A172 (cell line): ENCODE results near the gene LDLRAD1. TPM values are rescaled to one million over a fixed set of nuclear protein-coding genes. Genes with fewer than 3 reads are reported as not detected.
"Not testable (repeated sequence)": the region's sequence is repeated elsewhere in the genome, so short reads cannot be mapped to it uniquely, and the experiment has no call there.

Source experiments
- DNase-seq: peaks from one replicate; pipeline ENCODE4 v3.0.0-alpha.2; 2015; ENCODE audit warnings: low spot score
- total RNA-seq: library from RNA; depleted of rRNA; stranded (reverse); fragments of >200 nt; shearing (Covaris generic); gene quantifications from 2 replicates; pipeline ENCODE4 v1.2.3, GENCODE V29; 2014; rRNA removed

Gene LDLRAD1, protein sequence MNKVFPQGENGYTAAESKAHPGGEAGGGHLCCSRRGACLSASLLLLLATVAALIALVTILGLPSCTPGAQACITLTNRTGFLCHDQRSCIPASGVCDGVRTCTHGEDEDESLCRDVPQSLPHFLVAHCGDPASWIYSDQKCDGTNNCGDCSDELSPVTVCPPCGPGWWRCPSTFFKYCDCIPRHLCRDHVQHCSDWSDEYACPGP
- total RNA-seq: not detected in 2 replicates

DNA sequence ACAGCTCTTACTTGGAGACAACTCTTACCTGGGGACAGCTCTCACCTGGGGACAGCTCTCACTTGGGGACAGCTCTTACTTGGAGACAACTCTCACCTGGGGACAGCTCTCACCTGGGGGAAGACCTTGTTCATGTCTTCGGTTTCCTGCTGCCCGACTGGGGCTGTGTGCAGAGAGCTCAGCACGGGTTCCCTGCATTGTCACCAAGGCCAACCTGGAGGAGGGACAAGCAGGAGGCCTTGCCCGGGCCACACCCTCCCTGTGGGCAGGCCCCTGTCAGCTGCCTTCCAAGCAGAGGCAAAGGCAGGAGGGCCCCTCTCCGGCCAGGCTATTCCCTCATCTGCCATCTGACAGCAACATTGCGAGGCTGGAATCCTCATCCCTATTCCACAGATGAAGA lies at the start of gene LDLRAD1:
TSS of gene LDLRAD1 (minus strand) at position 208 of the 400 bp plus-strand sequence. CDS start at position 134, 74 bp downstream.
- DNase-seq: no peak

DNA sequence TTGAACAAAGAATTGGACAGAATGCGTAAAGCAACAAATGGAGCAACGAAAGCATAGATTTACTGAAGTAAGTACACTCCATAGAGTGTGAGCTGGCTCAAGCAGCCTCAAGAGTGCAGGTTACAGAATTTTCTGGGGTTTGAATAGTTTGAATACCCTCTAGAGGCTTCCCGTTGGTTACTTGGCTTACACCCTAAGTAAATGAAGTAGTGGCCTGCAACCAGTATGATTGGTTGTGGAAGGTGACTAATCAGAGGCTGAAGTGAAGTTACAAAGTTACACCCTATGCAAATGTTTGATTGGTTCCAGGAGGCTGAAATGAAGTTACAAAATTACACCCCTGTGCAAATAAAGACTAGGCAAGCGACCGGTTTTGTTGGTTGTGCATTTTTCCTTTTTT lies 46.3 kb upstream of the LDLRAD1 start:
- DNase-seq: no peak

DNA sequence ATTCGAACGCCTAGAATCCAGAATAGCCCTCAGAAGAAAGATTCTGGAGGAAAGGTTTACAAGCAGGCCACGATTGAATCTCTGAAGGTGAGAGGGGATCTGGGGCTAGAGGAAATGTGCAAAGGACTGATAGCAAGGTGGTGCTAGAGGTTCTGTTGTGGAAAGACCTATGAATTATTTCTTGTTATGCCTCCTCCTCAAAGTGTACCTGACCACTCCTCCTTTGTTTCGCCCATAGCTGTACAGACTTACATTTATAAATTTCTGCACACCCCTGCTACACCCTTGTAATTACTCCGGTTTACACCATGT lies 36.4 kb upstream of the LDLRAD1 start:
- DNase-seq: no peak

DNA sequence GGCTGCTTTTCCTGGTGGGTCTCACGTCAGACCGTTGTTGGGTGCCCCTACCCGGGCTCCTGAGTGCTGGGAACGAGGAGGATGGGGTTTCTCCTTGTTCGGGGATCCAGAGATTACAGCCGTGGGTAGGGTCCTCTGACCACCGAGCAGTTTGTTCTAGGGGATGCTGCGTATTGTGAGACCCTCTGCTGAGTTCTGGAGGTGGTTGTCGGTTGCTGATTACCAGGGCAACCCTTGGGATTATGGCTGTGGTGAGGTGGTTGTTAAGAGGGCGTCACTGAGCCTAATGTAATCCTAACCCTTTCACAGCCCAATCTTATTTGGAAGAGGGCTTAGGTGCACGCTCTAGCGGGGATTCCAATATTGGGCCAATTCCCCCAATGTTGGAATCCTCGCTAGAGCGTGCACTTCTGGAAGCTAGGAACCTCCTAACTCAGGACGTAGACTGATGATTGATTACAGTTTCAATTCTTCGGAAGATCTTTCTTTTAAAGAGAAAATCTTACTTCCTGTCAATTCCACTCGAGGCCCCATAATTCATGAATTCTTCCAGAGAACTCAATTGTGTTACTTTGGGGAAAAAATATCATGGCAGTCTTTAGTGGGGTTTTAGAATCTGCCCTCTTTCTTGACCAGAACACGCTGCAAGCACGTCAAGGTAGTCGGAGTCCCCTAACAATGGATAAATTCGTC lies 35.9 kb upstream of the LDLRAD1 start:
- peak; percentile 12 for DNase-seq

DNA sequence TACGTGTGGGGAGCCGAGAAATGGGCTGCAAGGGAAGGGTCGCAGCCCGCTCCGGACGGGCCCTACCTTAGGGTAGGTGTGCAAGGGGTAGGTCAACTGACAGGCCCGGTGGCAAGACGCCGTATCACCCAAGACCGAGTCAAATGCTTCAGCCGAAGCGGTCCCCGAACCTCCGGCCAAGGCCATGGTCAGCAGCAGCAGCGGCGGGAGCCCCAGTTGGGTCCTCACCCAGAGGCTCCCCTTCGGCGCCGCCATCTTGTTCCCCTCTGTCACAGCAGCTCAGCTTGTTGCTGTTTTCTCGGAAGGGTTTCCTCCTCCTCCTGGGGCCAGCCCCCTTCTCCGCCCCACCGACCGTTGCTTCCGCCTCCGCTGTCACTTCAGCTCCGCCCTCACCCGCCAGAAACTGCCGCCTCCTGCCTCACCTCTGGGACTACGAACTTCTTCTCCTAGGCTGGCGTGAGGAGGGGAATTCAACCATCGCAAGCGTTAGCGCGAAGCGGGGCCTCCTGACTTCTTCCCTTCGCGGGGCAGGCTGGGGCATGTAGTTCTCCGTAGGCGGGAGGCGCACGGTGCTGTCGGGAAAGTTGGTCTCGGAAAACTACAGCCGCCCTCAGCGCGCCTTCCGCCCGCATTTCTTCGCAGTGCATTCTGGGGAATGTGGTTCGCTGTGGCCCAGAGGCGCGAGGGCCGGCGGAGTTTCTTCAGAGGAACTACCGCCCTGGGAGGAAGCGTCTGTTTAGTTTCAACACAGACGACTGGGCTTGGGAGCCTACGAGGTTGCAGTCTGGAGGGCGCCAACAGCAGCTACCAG lies 35.2 kb upstream of the LDLRAD1 start, which contains the start of the genes TCEANC2 and TMEM59:
TSS of gene TCEANC2 (plus strand) at position 675 of the 811 bp plus-strand sequence. CDS start 815 bp downstream, outside the sequence.
TSS of gene TMEM59 (minus strand) at position 271 of the 811 bp plus-strand sequence. CDS start at position 255, 16 bp downstream.
- DNase-seq: peak; percentile 97

DNA sequence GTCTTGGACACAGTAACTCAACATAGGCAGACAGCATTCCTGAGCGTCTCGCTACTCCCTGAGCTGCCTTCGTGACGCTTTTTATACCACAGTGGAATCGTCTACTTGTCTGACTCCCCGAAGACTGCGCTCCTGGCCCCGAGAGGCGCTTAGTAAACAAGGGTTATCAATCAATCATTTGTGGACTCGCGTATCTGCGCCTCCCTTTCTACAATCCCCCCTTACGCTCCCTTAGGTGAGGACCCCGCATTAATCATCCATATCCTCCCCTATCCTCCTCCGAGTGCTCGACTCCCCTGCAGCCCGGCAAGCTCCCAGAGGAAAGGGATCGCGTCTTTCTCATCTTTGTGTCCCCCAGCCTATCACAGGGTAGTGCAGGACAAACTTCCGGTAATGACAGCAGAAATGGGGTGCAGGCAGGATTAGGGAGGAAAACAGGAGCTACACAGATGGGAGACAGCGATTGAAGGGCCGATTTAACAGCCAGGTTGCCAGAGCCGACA lies 34.5 kb upstream of the LDLRAD1 start:
- DNase-seq: peak; percentile 41

DNA sequence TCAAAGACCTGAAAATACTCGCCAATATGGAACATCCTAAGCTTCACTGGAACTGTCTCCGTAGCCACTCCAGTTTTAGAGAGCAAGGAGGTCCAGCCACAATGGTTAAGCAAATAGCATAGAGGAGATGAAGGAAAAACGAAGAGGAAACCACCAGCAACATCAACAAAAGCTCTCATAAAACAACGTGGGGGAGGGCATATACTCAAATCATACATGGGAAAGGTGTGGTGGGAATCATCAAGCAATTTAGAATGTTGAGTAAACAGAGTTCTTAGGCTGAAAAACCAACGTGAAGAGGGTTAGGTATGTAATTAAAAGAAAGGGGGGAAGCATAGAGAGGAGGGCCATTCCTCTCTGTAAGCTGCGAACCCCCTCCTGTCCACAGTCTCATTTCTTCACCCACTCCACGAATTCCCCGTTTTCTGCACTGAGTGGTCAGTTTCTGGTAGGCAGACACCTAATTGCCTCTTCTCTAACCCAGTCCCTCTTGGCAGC lies 34.0 kb upstream of the LDLRAD1 start:
- no peak for DNase-seq

DNA sequence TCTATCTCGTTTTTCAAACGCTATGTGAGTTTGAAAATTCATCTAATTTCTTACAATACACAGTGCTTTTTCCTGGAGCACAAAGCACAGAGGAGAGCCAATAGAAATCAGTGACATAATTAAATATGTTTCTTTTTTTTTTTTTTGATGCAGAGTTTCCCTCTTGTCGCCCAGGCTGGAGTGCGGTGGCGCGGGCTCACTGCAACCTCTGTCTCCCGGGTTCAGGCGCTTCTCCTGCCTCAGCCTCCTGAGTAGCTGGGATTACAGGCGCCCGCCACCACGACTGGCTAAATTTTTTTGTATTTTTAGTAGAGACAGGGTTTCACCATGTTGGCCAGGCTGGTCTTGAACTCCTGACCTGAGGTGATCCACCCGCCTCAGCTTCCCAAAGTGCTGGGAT lies 32.4 kb upstream of the LDLRAD1 start:
- not testable (repeated sequence) for DNase-seq

DNA sequence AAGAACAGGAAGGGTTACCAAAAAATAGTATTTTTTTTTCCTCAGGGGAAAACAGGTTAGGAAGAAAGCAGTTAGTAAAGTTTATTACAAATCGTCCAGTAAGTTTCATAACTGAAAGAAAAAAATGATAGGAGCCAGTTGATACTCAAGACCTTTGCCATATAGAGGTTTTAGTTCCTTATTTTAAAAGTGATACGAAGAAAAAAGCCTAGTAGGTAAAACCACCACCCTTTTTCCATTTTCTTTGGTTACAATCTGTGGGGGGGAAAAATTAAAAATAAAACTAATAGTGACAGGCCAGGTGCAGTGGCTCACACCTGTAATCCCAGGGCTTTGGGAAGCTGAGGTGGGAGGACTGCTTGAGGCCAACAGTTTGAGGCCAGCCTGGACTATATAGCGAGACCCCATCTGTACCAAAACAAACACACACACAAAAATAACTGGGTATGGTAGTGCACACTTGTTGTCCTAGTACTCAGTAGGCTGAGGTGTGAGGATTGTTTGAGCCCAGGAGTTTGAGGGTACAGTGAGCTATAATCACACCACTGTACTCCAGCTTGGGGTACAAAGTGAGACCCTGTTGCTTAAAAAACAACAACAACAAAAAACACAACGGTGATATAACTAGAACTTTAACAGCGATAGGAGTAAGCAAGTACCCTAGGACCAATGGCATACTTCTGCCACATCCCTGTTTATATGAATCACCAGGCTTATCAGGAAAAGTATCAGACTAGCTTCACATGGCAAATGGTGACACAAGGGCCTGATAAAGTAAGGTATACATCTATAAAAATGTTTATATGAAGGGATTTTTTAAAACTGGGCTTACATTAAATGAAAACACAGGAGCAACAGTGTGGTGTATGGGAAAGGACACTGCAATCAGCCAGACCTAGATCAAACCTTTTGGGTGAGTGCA lies 29.7 kb upstream of the LDLRAD1 start:
- DNase-seq: peak; percentile 10

DNA sequence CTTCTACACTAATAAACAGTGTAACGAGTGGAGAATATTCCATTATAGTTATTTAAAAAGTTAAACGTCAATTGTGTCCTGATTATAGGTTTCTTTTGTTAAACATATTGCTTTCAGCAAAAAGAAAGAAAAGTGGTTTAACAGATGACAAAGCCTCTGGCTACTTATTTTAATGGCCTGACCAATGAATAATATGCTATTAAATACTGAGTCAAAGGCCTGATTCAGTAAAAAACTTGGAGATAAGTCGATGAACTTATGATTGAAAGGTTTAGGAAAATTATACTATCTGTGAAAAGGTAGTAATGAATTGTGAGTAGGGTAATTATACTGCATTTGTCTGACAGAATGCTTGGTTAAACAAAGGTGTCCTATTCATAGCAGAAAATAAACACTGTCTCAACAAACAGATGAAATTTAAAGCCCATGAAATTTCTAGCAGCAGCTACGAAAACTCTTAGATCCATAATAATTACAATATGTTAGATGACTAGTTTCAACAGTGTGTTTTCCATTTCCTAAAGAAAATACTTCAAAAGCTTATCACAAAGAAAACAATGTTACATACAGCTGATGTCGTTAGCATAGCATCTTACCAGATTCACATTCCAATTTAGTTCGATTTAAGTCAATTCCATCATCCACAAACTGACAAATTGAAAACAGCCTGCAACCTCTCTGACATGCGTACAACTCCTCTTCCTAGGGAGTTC lies 28.8 kb upstream of the LDLRAD1 start:
- no peak for DNase-seq

DNA sequence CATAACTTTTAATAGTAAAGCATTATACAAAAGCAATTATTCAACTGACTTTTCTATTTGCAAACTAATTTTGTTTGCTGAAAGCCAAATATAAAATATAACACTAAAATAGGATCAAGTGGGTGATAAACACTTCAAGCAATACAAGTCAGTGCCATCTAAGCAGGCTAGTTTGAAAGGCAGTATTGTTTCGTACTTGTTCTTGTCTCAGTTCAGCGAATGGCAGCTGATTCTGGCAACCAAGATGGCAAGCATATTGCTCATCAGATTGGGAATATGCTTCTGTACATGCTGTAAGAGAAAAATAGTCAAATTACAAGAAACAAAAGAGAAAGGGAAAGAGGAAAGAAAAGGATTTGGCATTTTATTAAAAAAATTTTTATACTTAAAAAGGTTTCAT lies 27.5 kb upstream of the LDLRAD1 start:
- DNase-seq: no peak

DNA sequence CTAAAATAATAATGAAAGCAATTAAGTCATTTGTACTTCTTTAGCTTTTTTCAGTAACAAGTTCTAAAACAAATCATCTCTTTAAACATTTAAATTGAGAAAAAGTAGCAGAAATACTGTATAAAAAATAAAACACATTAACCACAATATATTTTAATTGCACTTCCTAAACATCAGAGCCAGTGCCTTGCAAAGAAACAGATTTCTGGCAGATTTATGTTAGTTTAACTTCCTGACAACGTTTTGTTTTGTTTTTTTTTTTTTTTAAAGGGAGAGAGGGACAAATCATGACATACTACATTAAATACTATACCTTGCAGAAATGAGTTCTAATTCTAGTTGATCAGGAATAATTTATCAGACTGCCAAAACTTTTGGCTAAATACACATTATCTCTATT lies 23.8 kb upstream of the LDLRAD1 start:
- DNase-seq: no peak

DNA sequence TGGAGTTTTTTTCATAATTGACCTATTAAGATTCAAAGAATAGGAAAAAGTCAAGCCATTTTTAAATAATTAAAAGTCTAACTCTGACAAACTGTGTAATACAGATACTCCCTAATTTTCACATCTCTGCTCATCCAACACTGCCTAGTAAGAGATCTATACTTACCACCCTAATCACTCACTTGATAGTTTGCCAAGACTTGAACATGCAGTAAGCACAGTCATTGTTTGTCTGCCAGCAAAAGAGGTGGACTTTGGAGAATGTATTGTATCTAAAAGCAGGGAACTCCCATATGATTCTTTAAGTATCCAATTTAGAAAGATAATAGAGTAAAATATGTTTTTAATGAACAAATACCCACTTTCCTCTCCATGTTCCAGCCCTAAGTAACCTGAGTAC lies 19.5 kb upstream of the LDLRAD1 start:
- DNase-seq: no peak

DNA sequence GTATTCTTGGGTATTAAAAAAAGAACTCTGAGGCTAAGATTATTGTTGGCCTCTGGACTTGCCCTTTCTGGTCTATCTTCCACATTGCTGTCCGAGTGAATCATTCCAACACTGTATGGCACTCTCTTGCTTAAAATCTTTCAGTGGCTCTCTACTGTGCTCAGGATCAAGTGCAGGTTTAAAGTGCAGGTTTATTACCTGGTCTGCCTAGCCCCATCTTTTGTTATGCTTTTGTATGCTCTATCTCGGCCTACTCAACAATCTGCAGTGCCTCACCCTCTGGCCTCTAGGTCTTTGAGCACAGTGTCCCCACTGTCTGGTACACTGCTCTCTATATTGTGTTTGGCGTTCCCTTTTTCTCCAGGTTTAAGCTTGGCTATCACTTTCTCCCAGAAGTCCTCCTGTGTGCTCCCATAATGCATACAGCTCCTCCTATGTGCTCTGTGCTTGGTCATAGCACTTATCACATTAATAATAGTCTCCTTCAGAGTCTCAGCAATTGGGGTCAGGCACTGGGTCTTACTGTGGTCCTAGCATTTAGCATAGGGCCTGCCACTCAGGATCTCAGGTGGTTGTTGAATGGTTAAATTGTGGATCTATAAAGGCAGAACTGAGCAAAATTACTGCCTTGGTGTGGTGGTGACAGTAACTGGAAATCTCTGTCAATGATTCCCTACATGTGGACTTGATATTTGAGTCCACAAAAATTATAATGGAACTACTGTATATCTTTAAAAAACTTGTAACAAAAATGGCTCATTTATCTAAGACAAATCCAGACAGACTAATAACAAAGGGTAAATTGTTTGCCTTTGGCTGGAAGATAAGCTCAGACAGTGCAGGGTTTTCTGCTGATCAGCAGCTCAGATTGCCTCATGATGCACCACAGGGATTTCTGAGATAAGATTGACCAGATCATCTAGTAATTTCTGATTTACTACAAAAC lies 10.6 kb upstream of the LDLRAD1 start:
- no peak for DNase-seq

DNA sequence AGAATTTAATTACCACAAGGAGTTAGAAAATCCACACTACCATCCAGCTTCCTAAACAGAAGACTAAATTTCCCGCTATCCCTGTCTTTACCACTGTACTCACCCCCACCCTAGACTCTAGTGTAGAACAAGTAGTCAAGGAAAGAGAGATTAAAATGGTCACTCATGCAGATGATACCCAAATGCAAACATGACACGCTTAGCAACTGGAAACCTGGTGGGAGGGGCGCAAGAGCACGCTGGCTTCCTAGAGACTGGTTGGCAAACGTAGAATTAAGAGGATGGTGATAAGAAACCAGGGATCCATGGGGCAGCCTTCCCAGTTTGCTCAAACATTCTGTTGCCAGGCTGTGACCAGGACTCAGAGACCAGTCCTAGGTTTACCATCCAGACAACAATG lies 9.9 kb upstream of the LDLRAD1 start:
- no peak for DNase-seq

DNA sequence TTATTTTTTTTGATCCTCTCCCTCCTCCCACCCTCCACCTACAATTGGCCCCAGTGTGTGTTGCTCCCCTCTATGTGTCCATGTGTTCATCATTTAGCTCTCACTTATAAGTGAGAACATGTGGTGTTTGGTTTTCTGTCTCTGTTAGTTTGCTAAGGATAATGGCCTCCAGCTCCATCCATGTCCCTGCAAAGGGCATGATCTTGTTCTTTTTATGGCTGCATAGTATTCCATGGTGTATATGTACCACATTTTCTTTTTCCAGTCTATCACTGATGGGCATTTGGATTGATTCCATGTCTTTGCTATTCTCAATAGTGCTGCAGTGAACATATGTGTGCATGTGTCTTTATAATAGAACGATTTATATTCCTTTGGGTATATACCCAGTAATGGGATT lies 6.8 kb upstream of the LDLRAD1 start:
- DNase-seq: not testable (repeated sequence)

DNA sequence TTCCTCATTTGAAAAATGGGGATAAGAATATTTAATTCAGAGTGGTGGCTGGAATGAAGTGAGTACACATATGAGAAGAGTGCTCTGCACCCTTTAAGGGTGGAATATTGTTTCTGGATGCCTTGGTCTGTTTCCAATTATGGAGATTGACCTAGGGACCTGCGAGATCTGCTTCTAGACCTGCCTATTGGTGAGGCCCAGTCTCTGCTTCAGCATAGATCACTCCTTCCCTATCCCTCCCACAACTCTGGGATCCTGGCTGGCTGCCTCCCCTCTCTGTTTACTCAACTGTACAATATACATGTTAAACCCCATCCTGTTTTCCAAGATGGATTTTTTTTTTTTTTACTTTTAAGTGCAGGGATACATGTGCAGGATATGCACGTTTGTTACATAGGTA lies 6.4 kb upstream of the LDLRAD1 start:
- DNase-seq: no peak

DNA sequence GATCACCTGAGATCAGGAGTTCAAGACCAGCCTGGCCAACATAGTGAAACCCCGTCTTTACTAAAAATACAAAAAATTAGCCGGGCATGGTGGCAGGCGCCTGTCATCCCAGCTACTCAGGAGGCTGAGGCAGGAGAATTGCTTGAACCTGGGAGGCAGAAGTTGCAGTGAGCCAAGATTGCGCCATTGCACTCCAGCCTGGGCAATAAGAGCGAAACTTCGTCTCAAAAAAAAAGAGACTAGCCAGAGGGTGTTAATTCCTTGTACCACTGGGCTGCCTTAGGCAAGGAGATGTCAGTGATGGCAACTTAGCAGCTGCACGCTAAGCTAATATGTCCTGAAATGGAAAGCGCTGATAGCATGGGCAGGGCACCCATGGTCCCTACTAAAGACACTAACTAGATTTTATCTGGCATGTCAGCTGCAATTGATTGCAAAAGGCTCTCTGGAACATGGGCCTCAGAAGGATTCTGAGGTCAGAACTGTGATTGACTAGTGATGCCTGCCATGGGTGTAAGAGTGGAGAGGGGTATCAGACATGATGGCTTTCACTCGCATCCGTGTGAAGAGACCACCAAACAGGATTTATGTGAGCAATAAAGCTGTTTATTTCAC lies 1.7 kb upstream of the LDLRAD1 start:
- DNase-seq: not testable (repeated sequence)

DNA sequence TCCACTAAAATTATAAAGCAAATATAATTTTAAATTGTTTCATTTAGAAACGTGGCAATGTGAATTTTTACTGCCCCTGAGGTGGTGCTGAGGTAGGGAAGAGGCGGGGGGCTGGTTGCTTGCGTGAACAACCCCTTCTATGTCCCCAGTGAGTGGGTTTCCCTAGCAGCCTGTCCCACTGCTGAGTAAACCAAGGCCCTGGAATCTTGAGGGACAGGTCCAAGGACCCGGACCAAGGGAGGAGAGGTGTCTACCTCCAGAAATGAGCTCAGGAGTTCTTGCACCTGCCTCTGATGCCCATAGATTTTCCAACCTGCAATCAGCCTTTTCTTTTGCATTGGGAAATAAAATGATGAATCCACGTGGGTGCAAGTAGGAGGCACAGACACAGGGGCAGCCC lies 649 bp upstream of the LDLRAD1 start:
- DNase-seq: no peak
